HG03460 (cell line): Measurements from ENCODE around the gene MYBPHL.

Experiments used
- ATAC-seq: cut with Tn5 transposase; IDR thresholded peaks from one replicate; pipeline ENCODE4 v1.9.1; 2021; ENCODE audit not compliant: unreplicated experiment

The MYBPHL gene, protein sequence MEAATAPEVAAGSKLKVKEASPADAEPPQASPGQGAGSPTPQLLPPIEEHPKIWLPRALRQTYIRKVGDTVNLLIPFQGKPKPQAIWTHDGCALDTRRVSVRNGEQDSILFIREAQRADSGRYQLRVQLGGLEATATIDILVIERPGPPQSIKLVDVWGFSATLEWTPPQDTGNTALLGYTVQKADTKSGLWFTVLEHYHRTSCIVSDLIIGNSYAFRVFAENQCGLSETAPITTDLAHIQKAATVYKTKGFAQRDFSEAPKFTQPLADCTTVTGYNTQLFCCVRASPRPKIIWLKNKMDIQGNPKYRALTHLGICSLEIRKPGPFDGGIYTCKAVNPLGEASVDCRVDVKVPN

DNA sequence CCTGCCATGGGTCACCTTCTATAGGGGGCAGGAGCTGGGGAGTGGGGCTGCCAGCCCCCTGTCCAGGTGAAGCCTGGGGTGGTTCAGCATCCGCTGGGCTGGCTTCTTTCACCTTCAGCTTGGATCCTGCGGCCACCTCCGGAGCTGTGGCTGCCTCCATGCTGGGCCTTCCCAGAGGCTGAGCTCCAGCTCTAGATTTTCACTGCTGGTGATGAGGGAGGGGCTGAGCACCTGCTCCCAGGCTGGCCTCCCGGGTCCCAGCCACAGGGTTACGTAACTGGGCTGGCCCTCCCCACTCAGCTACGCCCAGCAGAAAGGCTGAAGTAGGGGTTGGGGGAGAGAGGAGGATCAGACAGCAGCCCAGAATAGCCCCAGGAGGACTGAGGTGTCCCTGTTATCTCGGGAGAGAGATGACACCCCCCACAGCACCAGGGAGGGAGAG is at the start of gene MYBPHL:
MYBPHL (minus strand) TSS at position 180 of the 442 bp plus-strand sequence; CDS start at position 160, 20 bp downstream.
- ATAC-seq, result no peak

DNA sequence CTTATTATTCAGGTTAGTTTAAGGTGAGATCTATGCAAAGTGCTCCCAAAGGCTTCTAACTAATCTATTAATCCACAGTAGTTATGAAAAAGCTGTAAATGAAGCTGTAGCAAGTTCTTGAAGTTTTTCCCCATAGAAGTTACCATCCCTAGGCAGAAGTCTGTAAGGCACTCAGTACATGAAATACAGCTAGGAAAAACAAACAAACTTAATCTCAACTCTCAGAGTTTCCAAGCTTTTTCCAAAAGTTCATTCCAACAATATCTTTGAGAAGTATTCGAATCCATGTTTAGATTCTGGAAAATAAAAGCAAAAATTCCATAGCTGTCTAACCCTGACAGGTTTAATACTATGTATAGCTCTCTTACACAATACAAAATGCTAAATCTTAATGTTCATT is 49.7 kb upstream of the MYBPHL start:
- ATAC-seq, result no peak

DNA sequence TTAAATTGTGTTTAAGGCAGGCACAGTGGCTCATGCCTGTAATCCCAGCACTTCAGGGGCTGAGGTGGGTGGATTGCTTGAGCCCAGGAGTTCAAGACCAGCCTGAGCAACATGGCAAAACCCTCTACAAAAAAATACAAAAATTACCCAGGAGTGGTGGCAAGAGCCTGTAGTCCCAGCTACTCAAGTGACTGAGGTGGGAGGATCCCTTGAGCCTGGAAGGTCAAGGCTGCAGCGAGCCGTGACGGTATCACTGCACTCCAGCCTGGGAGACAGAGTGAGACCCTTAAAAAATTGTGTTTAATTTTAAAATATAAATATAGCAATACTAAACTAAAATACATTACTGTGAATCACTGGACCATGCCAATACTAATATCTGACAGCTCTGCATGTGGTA is 48.1 kb upstream of the MYBPHL start:
- no peak for ATAC-seq

DNA sequence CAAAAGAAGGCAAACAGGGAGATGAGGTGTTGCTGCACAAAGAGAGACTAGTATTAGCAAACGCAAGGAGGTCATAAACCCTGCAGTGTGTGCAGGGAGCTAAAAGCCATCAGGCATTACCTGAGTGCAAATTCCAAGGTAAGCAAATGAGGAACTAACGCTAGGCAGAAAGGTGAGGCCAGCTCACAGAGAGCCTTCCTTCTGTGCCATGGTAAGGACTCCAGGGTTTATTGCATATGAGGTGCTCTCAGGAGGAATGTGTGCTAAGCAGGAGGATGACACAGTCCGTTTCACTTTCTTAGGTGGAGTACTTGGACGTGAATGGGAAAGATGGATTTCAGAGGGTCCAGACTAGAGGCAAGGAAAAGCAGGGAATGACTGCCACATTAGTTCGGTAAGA is 44.6 kb upstream of the MYBPHL start:
- ATAC-seq, result no peak

DNA sequence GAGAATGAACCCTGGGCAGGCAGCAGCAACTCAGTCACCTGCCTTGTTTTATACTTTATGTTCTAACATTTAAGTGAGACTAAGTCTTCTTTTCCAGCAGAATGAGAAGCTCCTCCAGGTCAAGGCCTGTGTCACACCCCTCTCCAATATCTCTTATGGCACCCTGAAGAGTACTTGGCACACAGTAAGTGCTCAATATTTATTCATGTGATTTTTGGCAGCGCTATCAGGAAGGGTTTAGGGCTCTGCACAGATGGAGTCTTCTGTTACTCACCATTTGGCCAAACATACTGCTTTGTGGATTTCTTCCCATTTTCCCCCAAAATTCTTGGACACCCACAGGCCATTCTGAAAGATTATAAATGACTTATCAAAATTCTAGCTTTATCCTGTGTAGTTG is 43.8 kb upstream of the MYBPHL start:
- no peak for ATAC-seq

DNA sequence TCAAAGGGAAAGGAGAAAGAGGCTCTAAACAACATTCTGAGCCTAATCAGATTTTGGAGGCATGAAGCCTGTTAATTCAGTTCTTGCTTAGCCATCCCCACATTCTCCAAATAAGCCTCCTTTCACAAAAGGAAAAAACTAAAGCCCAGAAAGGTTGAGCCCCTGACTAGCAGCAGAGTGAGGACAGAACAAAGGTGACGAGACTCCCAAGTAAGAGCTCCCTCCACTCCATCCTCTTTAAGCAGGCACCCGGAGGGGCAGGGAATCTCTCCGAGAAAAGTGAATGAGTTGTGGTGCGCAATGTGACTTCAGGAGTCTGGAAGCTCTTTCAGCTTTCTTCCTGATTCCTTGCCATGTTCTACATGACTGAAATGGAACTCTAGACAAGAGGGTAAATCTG is 43.4 kb upstream of the MYBPHL start:
- ATAC-seq, result no peak

DNA sequence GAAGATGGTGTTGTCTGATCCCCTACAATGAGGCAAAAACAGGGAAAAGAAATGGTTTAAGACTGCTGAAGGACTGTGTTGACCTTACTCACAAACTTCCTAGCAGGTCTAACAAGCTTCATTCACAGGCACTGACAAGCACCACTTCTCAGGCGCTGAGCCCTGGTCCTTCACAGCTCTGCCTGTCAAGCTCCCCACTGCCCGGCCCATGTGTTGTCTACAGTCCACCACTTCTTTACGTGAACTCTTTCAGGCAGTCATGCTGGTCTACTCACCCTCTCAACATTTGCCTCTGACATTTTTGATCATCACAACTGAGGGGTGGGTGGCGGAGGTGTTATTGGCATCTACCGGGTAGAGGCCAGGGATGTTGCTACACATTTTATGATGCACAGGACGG is 40.7 kb upstream of the MYBPHL start:
- no peak for ATAC-seq

DNA sequence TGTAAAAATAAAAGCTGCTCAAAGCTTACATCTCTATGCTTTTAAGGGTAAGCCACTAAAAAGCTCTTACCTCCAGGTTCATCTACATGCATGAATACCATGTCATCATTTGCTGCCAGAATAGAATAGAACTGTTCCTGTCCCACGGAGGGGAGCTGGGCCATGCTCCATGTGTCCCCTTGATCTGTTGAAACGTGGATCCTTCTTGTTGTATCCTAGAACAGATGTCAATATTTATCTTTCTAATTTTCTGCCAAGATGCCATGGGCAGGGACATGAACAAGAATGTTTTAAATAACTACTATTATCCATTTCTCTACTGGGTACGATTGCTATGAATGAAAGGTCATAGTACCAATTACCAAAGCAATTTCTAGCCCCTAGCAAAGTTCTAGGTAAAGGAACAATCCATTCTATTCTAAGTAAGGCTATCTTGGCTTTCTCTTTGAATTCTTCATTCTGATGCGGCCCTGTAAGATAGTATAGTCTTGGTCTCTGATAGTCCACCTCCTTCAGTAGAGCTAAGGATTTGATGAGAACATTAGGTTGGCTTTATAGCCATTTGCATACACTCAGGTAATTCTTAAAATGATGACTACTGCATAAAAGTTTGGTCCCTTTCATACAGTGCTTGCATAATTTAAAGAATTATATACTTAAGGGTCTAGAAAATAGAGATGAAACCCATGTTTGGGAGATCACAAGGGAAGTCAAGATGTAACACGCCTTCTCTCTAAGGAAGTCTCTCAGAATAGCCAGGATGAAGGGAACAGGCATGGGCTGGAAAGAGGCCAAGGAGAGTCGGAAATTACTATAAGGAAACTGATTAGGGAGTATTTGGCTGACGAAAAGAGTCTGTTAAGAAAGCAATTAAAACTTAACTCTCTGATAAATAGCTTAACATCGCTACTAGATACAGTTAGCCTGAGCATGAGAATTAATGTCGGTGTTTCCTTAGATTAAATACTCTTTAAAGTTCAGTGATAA is 35.4 kb upstream of the MYBPHL start:
- ATAC-seq, result no peak

DNA sequence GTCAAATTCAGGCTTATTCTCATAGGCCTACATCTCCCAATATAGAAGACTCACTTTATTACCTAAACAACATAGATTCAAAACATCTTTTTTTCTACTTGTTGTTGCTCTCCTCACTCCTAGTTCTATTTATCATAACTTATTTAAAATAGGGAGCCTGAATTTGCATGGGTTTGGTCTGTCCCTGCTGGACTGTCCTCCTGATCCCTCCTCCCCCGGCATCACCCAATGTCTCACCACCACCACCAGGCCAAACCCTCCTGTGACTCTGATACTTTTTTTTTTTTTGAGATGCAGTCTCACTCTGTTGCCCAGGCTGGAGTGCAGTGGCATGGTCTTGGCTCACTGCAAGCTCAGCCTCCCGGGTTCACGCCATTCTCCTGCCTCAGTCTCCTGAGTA is 31.8 kb upstream of the MYBPHL start:
- no peak for ATAC-seq

DNA sequence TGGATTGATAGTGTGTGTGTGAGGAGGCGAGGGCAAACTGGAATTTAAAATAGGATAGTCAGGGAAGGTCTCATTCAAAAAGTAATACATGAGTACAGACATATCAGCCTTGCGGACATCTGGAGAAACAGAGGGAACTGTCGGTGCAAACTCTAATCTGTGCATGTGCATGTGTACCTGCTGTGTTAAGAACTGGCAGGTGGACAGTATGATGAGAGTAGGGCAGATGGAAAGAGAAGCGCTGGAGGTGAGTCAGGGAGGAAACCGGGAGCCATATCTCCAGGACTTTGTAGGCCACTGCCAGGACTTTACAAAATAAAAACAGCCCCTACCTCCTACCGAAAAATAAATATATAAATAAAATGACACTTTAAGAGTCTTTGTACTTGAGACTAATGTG is 31.3 kb upstream of the MYBPHL start:
- ATAC-seq, result no peak

DNA sequence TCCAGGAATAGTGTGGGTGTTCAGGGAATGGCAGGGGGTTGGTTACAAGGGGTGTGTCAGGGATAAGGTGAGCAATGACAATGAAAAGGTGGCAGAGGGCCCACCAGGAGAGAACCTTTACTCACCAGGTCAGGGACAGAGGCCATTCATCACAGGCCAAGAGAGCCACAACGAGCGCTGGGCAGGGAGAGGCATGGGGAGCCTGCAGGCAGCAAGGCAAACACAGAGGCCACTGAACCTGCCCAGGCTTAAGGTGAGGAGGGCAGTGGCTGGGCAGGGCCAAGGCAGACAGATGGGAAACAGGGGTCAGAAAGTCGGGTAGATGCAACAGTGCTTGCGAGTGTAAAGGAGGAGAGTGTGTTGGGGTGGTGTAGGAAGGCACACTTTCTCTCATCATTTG is 28.3 kb upstream of the MYBPHL start:
- ATAC-seq, result no peak

DNA sequence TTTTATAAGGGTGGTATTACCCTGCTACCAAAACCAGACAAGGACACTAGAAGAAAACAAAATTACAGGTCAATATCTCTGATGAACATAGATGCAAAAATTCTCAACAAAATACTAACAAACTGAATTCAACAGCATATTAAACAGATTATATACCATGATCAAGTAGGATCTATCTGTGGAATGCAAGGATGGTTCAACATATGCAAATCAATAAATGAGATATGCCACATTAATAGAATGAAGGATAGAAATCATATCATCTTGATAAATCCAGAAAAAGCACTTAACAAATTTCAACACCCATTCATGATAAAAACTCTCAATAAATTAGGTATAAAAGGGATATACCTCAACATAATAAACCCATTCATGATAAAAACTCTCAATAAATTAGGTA is 24.3 kb upstream of the MYBPHL start:
- ATAC-seq, result no peak

DNA sequence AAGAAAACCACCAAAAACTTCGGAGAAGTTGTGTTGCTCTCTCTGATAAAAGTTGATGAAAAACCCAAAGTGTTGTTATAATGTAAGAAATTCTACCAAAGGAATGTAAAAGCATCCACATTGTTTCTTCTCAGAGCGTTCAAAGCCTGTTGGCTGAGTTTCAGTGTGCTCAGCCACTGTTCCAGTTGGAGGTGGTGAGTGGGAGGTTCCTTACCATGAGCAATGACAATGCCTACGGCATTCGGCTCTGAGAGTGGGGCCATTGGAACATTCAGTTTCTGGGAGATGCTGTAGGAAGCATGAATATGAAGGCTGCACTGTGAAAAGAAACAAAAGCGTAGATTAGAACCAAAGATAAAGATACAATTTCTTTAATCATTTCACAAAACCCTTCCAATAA is 20.5 kb upstream of the MYBPHL start:
- ATAC-seq, result no peak

DNA sequence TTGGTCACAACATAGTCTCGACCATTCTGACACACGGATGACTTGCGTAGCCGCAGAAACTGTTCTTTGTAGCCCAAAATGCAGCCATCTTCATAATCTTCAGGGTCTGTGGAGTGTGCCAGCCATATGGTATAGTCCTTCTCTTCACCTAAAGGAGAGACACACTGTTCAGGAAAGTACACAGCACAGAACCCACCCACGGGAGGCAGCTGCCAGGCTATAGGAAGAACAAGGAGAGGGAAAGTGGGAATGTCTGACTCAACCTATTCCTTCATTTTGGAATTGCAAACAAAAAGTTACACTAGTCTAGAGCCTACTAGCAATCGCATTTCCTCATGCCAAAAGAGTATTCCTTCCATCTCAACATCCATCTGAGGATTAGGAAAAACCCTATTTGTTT is 16.2 kb upstream of the MYBPHL start:
- ATAC-seq, result no peak

DNA sequence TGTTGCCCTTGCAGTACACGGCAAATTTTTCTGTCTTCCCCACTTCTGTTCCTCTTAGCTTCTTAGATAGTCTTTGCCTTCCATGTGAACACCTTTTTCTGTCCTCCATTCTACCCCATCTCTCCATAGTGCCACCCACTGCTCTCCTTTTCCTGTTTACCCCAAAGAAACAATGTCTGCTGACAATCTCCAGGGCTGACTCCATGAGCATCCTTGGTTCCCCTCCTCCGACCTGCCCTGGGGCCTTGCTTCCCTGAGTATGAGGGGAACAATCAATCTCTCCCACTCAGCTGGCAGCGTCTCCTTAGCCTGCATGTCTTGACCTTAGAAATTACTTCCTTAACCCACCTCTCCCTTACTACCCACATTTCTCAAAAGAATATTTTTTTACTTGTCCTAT is 12.3 kb upstream of the MYBPHL start:
- no peak for ATAC-seq

DNA sequence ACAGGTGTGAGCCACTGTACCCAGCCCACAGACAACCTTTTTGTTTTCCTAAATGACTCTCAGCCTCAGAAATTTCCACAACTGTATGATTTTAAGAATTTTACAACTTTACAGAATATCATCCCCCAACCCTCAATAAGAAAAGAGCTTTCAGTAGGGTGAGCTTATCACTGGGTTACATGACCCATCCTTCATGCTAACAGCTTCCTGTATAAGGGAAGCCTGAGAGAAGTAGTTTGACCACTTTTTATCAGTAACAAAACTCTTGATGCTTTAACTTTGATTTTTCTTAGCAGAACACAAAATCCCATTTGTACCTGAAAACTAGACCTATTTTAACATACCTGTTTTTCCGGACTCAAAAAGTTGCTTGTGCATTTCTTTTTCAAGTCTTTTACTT is 9.7 kb upstream of the MYBPHL start:
- no peak for ATAC-seq

DNA sequence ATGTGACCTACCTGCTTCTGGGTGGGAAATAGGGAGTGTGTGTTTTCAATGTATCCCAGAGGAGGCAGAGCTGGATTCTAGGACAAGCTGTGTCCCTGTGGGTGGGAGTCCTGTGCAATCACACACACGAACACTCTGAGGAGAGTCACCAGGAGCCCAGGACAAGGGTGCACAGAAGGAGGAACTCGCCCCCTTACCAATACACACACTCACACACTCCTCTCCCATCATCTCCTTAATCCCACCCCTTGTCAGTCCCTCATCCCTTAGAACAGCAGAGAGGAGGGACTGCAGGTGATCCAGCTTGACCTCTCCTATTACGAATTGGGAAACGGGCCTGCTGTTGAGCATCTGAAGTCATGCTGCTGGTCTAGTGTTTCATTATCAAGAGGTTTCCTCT is 8.5 kb upstream of the MYBPHL start:
- no peak for ATAC-seq

DNA sequence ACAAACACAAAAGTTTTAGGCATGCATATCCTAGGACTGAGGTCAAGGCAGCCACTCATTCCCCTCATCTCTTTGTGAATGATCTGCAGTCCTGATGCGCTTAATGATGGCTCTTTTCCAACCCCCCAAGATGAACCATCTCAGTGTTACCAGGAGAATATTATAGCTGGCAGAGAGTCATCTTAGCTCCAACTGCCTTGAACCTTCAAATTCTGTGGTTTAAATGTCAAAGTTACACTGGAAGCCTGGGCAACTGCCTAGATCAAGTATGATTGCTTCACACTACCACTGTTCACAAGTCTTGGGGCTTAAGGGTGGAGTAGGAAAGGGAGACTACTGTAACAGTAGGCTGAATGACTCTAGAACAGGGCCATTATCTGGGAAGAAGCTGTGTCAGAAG is 8.0 kb upstream of the MYBPHL start:
- no peak for ATAC-seq

DNA sequence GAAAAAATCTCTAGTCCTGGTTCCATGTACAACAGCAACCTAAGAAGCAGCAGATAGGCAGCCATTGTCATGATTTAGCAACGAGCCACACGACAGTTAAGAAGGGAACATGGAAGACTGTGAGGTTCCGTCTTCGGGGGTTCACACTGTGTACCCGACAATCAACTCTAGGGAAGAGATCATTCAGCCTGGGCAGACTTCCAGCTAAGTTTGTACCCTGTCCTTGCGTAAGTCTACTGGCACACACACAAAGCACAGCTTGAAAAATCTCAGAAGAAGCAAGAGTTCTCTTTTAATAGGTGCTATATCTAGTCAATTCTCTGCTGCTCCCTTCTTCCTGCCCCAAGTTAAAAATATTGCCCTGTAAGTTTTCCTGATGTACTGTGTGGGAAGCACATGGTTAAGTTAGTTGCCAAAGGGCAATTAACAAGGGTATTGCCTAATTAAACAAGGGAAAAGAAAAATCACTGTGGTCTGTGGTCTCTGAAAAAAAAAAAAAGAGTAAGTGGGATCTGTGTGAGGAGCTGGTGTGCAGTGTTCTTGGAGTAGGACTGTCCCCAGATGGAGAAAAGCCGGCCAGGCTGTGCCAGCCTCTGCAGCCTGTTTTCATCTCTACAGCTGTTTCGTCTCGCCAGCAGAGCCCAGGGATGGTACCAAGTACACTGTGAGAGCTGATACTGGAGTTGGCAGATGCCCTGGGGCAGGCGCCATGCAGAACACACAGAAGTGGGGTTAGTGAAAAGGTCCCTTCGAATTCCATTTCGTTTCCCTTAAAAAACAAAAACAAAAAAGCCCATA is 6.4 kb upstream of the MYBPHL start:
- ATAC-seq, result no peak

DNA sequence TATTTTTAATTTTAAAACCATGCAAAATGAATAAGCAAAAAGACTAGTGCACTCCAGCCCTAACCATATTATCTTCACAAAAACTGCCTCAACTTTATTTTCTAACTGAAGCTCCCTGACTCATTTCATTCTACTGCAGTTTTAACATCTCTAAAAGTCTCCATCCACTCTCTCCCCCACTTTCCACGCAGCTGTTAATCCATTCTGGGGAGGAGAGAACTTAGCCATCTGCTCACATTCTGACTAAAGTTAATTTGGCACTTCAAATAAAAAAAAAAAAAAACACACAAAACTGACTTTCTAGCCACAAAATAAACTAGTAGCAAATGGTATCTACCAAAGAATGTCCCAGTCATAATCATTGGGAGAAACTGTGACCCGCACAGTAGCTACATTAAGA is 5.4 kb upstream of the MYBPHL start:
- ATAC-seq, result no peak

DNA sequence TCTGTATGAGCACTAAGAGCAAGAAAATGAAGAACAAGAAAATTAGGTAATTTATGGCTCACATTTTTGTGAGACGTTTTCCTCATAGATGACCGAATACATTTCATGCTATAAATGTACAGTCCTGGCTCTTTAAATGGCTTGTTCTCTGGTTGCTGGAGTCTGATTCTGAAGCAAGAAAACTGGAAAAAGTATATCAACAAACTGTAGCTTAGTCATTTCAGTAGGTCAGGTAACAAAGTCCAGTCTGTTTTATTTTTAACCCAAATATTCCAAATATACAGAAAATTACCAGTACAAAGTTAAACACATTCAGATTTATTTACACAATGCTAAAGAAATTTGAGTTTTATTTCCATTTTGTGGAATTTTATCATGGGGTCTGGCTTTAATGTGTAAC is 2.5 kb upstream of the MYBPHL start:
- no peak for ATAC-seq
